GM18498 (cell line): ENCODE data around the gene GALNT9.

Experiments
- ATAC-seq: cut with Tn5 transposase; IDR thresholded peaks from one replicate; pipeline ENCODE4 v1.9.1; 2021; ENCODE audit warnings: mild to moderate bottlenecking, moderate library complexity; ENCODE audit not compliant: unreplicated experiment

Gene GALNT9

GRCh38 chr12:132327336-132328171, 1.8 kb downstream of the GALNT9 start:
- no peak for ATAC-seq

GRCh38 chr12:132326646-132327045, 2.7 kb downstream of the GALNT9 start:
- ATAC-seq = no peak

GRCh38 chr12:132325733-132326130, 3.7 kb downstream of the GALNT9 start:
- ATAC-seq = no peak

GRCh38 chr12:132324841-132325732, 4.3 kb downstream of the GALNT9 start:
- ATAC-seq = no peak

GRCh38 chr12:132324173-132324572, 5.2 kb downstream of the GALNT9 start:
- no peak for ATAC-seq

GRCh38 chr12:132323171-132324010, 6.0 kb downstream of the GALNT9 start:
- ATAC-seq = no peak

- no peak for ATAC-seq
Measured at GRCh38 chr12:132322206-132323132, 6.9 kb downstream of the GALNT9 start.

- no peak for ATAC-seq
Measured at GRCh38 chr12:132321321-132322118, 7.9 kb downstream of the GALNT9 start.

- no peak for ATAC-seq
Measured at GRCh38 chr12:132320767-132321211, 8.6 kb downstream of the GALNT9 start.

- no peak for ATAC-seq
Measured at GRCh38 chr12:132319991-132320570, 9.3 kb downstream of the GALNT9 start.

GRCh38 chr12:132319359-132319950, 9.9 kb downstream of the GALNT9 start:
- no peak for ATAC-seq

GRCh38 chr12:132318618-132319033, 10.8 kb downstream of the GALNT9 start:
- no peak for ATAC-seq

GRCh38 chr12:132318135-132318534, 11.3 kb downstream of the GALNT9 start:
- no peak for ATAC-seq

- ATAC-seq = no peak
Measured at GRCh38 chr12:132317233-132317938, 12.0 kb downstream of the GALNT9 start.

GRCh38 chr12:132316497-132317232, 12.7 kb downstream of the GALNT9 start:
- no peak for ATAC-seq

- no peak for ATAC-seq
Measured at GRCh38 chr12:132315951-132316350, 13.4 kb downstream of the GALNT9 start.

- ATAC-seq = no peak
Measured at GRCh38 chr12:132315507-132315906, 13.9 kb downstream of the GALNT9 start.
